DND-41 (cell line): Measurements from ENCODE around the gene BIRC5.

Experiments used
- CTCF ChIP-seq: IDR thresholded peaks from 2 replicates; pipeline ENCODE4 v1.5.1; 2012; ENCODE audit warnings: borderline replicate concordance, low read length, moderate library complexity, mild to moderate bottlenecking; ENCODE audit not compliant: poor library complexity, severe bottlenecking; ENCODE audit errors: extremely low read depth
- EZH2 ChIP-seq: IDR thresholded peaks from 3 replicates; pipeline ENCODE4 v1.6.1; 2012; ENCODE audit warnings: borderline replicate concordance, low read depth, mild to moderate bottlenecking, moderate library complexity, low read length, inconsistent platforms; ENCODE audit not compliant: severe bottlenecking

- TF ChIP-seq CTCF (peak; percentile 55), EZH2 (no peak)
Measured at GRCh38 chr17:78186692-78187595, 27.1 kb upstream of the BIRC5 start, which contains the start of the genes AFMID and TK1.
